Panc1 (cell line): ENCODE data around the gene BEGAIN. TPM values are rescaled to one million over a fixed set of nuclear protein-coding genes. Genes with fewer than 3 reads are reported as not detected.

Source experiments
- ATAC-seq: fragments of 200-7000 bp; cut with Tn5 transposase; 2 replicates; pipeline ENCODE4 v1.9.1; 2020; ENCODE audit warnings: mild to moderate bottlenecking, moderate library complexity
- BruUV-seq: library from RNA; stranded (reverse); fragments of 400-500 nt; replicated peaks from 2 replicates; lab custom pipeline; 2021; lab: Mats Ljungman, UMichigan
- CTCF ChIA-PET: fragments of 300-600 bp; sonication (Branson Sonifier 250); formaldehyde crosslinking; loops from one replicate; lab custom pipeline; 2022; ENCODE audit warnings: antibody characterized with exemption; lab: Charles Lee
- POLR2A ChIA-PET: fragments of 300-600 bp; sonication (Branson Sonifier 250); formaldehyde crosslinking; loops from one replicate; lab custom pipeline; 2022; ENCODE audit warnings: antibody characterized with exemption; lab: Charles Lee
- DNase-seq: peaks from one replicate; pipeline ENCODE4 v3.0.0-alpha.2; 2010; ENCODE audit warnings: low read depth, low spot score
- H3K27ac ChIP-seq: 2 replicates; pipeline ENCODE4 v1.5.1; 2011; ENCODE audit warnings: mild to moderate bottlenecking, low read length, inconsistent platforms
- H3K27me3 ChIP-seq: fragments of 200-500 bp; sonication (Bioruptor generic); 2 replicates; pipeline ENCODE4 v1.6.0; 2014; ENCODE audit warnings: low read length, inconsistent platforms; ENCODE audit not compliant: control insufficient read depth, insufficient read depth
- H3K36me3 ChIP-seq: fragments of 200-500 bp; sonication (Bioruptor generic); 2 replicates; pipeline ENCODE4 v1.5.1; 2014; ENCODE audit warnings: inconsistent platforms, mild to moderate bottlenecking, low read length, moderate library complexity; ENCODE audit not compliant: control insufficient read depth, insufficient read depth
- H3K4me1 ChIP-seq: 2 replicates; pipeline ENCODE4 v1.5.1; 2011; ENCODE audit warnings: inconsistent platforms, mild to moderate bottlenecking, low read length, moderate library complexity; ENCODE audit not compliant: control insufficient read depth, insufficient read depth
- H3K4me3 ChIP-seq, 2 experiments: 2 replicates each; pipeline ENCODE4 v1.5.1; 2011 to 2012; ENCODE audit warnings: low read depth in 2 of 2, low read length in 2 of 2, mild to moderate bottlenecking in 2 of 2, inconsistent platforms in 1 of 2, moderate library complexity in 1 of 2
- H3K9me3 ChIP-seq: fragments of 200-500 bp; sonication (Bioruptor generic); 2 replicates; pipeline ENCODE4 v1.5.1; 2014; ENCODE audit warnings: low read depth, mild to moderate bottlenecking, inconsistent platforms, low read length, moderate library complexity; ENCODE audit not compliant: control insufficient read depth, insufficient read depth
- POLR2AphosphoS5 ChIP-seq: IDR thresholded peaks from 2 replicates; pipeline ENCODE4 v1.6.1; 2012; ENCODE audit warnings: mild to moderate bottlenecking, low read depth, low read length, moderate library complexity
- SIN3A ChIP-seq: IDR thresholded peaks from 2 replicates; pipeline ENCODE4 v1.6.1; 2012; ENCODE audit warnings: low read depth, mild to moderate bottlenecking, low read length, moderate library complexity, borderline replicate concordance; ENCODE audit not compliant: insufficient read depth
- TCF7L2 ChIP-seq: IDR thresholded peaks from 2 replicates; pipeline ENCODE4 v1.6.1; 2011; ENCODE audit warnings: mild to moderate bottlenecking, low read depth, low read length, inconsistent platforms
- in situ Hi-C: cut with HindIII; loops from 2 replicates; pipeline ENCODE4 v1.10.0; 2016; ENCODE audit warnings: low sequenced_read_pairs, low pct_unique_long_range_greater_than_20kb
- intact Hi-C: fragments of 100-400 bp; cut with micrococcal nuclease; formaldehyde crosslinking; loops from one replicate; pipeline ENCODE4 v1.10.0; 2022; ENCODE audit not compliant: unreplicated experiment
- total RNA-seq: library from RNA; stranded (reverse); gene quantifications from one replicate; pipeline ENCODE4 v1.2.1, GENCODE V29; 2021; ENCODE audit not compliant: unreplicated experiment
- TF ChIP-seq, protein P1 (sequence below), 2 experiments: IDR thresholded peaks; 2 replicates each; pipeline ENCODE4 v1.6.1; 2011 to 2012; ENCODE audit warnings: low read depth in 2 of 2, control low read depth in 1 of 2, low read length in 1 of 2, mild to moderate bottlenecking in 1 of 2, moderate library complexity in 1 of 2; ENCODE audit not compliant: insufficient read depth in 1 of 2
- TF ChIP-seq, protein P2 (sequence below): fragments of 450-650 bp; IDR thresholded peaks from 2 replicates; pipeline ENCODE4 v1.5.1; 2017; ENCODE audit warnings: mild to moderate bottlenecking

Gene BEGAIN
- total RNA-seq, 1 experiment from 2014 or later, result 26.5 TPM

DNA sequence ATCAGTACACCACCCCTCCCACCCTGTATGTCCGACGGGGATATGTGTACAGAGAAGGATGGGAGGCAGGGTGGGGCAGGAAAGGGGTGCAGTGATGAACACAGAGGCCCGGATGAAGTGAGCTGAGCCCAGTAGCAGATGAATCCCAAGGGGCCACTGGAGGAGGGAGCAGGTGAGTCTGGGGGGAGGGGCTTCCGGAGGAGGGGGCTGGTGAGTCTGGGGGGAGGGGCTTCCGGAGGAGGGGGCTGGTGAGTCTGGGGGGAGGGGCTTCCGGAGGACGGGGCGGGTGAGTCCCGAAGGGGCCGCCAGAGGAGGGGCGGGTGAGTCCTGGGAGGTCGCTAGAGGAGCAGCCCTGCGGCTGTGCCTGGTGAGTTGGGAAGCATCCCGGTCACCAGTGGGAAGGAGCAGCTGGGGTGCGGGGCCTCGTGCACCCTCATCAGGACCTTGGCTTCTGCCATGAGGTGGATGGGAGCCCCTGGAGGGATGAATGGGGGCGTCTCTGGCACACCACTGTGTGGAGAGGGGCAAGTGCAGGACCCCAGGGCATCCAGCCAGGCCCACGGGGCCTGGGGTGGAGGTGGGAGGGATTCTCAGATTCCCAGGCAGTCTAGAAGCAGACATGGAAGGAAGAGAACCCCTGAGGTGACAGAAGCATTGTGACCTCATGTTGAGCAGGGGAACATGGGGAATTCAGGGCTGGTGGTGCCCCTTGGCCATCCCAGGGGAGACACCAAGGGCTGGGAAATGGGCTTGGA, 14.0 kb downstream of the BEGAIN start:
- ChIA-PET CTCF (no interaction called here), POLR2A (no interaction called here)

DNA sequence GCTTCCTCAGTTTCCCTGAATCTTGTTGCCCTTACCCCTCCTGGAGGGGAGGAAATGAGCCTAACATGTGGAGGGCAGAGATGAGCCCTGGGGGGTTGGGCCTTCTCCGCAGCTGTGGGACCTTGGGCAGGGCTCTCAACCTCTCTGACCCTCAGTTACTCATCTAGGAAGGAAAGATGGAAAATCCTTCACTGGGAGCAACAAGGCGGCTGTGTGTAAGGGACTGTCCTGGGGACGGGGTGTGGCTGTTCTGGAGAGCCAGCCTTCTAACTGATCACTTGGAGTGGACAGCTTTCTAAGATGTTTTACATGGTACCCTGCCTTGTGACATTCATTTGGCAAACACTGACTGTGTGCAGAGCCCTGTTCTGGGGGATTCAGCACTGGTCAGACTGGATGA, 14.7 kb downstream of the BEGAIN start:
- POLR2A ChIA-PET, result no interaction called here
- H3K9me3 ChIP-seq, result no peaks in the 10 kb centered on the region
- no peak overlapping the region for H3K27ac ChIP-seq
- CTCF ChIA-PET, result no interaction called here
- TF ChIP-seq POLR2AphosphoS5 (no peak), TCF7L2 (no peak), SIN3A (no peak)
- TF ChIP-seq, protein P1, sequence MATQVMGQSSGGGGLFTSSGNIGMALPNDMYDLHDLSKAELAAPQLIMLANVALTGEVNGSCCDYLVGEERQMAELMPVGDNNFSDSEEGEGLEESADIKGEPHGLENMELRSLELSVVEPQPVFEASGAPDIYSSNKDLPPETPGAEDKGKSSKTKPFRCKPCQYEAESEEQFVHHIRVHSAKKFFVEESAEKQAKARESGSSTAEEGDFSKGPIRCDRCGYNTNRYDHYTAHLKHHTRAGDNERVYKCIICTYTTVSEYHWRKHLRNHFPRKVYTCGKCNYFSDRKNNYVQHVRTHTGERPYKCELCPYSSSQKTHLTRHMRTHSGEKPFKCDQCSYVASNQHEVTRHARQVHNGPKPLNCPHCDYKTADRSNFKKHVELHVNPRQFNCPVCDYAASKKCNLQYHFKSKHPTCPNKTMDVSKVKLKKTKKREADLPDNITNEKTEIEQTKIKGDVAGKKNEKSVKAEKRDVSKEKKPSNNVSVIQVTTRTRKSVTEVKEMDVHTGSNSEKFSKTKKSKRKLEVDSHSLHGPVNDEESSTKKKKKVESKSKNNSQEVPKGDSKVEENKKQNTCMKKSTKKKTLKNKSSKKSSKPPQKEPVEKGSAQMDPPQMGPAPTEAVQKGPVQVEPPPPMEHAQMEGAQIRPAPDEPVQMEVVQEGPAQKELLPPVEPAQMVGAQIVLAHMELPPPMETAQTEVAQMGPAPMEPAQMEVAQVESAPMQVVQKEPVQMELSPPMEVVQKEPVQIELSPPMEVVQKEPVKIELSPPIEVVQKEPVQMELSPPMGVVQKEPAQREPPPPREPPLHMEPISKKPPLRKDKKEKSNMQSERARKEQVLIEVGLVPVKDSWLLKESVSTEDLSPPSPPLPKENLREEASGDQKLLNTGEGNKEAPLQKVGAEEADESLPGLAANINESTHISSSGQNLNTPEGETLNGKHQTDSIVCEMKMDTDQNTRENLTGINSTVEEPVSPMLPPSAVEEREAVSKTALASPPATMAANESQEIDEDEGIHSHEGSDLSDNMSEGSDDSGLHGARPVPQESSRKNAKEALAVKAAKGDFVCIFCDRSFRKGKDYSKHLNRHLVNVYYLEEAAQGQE (IDR thresholded peaks at IDR 0.05; ENCODE audit: insufficient read depth in 1 of 2, low read depth in 2 of 2, low read length in 1 of 2), result no peak
- TF ChIP-seq, protein P2, sequence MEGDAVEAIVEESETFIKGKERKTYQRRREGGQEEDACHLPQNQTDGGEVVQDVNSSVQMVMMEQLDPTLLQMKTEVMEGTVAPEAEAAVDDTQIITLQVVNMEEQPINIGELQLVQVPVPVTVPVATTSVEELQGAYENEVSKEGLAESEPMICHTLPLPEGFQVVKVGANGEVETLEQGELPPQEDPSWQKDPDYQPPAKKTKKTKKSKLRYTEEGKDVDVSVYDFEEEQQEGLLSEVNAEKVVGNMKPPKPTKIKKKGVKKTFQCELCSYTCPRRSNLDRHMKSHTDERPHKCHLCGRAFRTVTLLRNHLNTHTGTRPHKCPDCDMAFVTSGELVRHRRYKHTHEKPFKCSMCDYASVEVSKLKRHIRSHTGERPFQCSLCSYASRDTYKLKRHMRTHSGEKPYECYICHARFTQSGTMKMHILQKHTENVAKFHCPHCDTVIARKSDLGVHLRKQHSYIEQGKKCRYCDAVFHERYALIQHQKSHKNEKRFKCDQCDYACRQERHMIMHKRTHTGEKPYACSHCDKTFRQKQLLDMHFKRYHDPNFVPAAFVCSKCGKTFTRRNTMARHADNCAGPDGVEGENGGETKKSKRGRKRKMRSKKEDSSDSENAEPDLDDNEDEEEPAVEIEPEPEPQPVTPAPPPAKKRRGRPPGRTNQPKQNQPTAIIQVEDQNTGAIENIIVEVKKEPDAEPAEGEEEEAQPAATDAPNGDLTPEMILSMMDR, result no peak
- no peaks in the 10 kb centered on the region for H3K36me3 ChIP-seq
- intact Hi-C loops (no loop called here), in situ Hi-C loops (no loop called here)
- peaks cover 10% of the 10 kb centered on the region for H3K4me1 ChIP-seq
- no peak for ATAC-seq
- DNase-seq, result no peak
- no peaks in the 10 kb centered on the region for H3K27me3 ChIP-seq
- H3K4me3 ChIP-seq, result no peak overlapping the region
- no TSS peak for BruUV-seq

More for the DNA sequence above, 14.0 kb downstream of the BEGAIN start:
- TF ChIP-seq, protein P1 (IDR thresholded peaks at IDR 0.05; ENCODE audit: insufficient read depth in 1 of 2, low read depth in 2 of 2, low read length in 1 of 2), result no peak
- TF ChIP-seq TCF7L2 (no peak), POLR2AphosphoS5 (no peak)
- Histone ChIP-seq H3K36me3 (no peaks in the 10 kb centered on the region), H3K4me3 (no peak overlapping the region), H3K27ac (no peak overlapping the region), H3K4me1 (peaks cover 10% of the 10 kb centered on the region), H3K9me3 (no peaks in the 10 kb centered on the region), H3K27me3 (no peaks in the 10 kb centered on the region)
- intact Hi-C loops (no loop called here), in situ Hi-C loops (no loop called here)
- no TSS peak for BruUV-seq
- ATAC-seq, result no peak
- DNase-seq, result no peak
